HFFc6 (cell line): Measurements from ENCODE around the gene SYDE1. TPM values are rescaled to one million over a fixed set of nuclear protein-coding genes. Genes with fewer than 3 reads are reported as not detected.
"Not testable (repeated sequence)": the region's sequence is repeated elsewhere in the genome, so short reads cannot be mapped to it uniquely, and the experiment has no call there.

Source experiments
- DNase-seq: peaks from one replicate; pipeline ENCODE4 v3.0.0-alpha.2; 2018
- H3K27ac Mint-ChIP-seq: 2 replicates; pipeline ENCODE4 v1.8.0; 2020; ENCODE audit warnings: mild to moderate bottlenecking, mixed read lengths
- H3K27me3 Mint-ChIP-seq: 2 replicates; pipeline ENCODE4 v1.8.0; 2021; ENCODE audit warnings: mild to moderate bottlenecking, moderate library complexity, mixed read lengths; ENCODE audit not compliant: insufficient read depth
- H3K36me3 Mint-ChIP-seq: 2 replicates; pipeline ENCODE4 v1.8.0; 2021; ENCODE audit warnings: low read depth, mixed read lengths
- H3K4me1 Mint-ChIP-seq: 2 replicates; pipeline ENCODE4 v1.8.0; 2020; ENCODE audit warnings: low read depth, mixed read lengths
- H3K4me3 Mint-ChIP-seq: 2 replicates; pipeline ENCODE4 v1.8.0; 2020; ENCODE audit warnings: mild to moderate bottlenecking, moderate library complexity, mixed read lengths
- H3K9me3 Mint-ChIP-seq: 2 replicates; pipeline ENCODE4 v1.8.0; 2020; ENCODE audit warnings: mild to moderate bottlenecking, mixed read lengths
- long read RNA-seq: library from polyadenylated mRNA; unstranded; transcript quantifications from one replicate; pipeline ENCODE4 v2.0.0, GENCODE V29; 2019
- total RNA-seq, 6 experiments: library from RNA; stranded (reverse); fragmentation: NEBNext Ultra II Directional; extraction: Animal tissue kit (Norgen Biotek cat#: 25700); gene quantifications; 2 replicates in 1 of 6; 3 replicates in 5 of 6; pipeline ENCODE4 v1.2.3, GENCODE V29; 2021
- TF ChIP-seq, protein P1 (sequence below): fragments of 200-600 bp; sonication (generic); IDR thresholded peaks from 2 replicates; pipeline ENCODE4 v1.5.0; 2021; ENCODE audit warnings: antibody characterized with exemption, mild to moderate bottlenecking

Gene SYDE1
- 10 to 100 TPM; 88.6 to 96.1 (median 92.0) TPM for total RNA-seq
- long read RNA-seq, partial matches to known transcripts, result 7 of 7 reads
- long read RNA-seq, other reads (novel, unspliced or antisense), result 0 of 7 reads

DNA sequence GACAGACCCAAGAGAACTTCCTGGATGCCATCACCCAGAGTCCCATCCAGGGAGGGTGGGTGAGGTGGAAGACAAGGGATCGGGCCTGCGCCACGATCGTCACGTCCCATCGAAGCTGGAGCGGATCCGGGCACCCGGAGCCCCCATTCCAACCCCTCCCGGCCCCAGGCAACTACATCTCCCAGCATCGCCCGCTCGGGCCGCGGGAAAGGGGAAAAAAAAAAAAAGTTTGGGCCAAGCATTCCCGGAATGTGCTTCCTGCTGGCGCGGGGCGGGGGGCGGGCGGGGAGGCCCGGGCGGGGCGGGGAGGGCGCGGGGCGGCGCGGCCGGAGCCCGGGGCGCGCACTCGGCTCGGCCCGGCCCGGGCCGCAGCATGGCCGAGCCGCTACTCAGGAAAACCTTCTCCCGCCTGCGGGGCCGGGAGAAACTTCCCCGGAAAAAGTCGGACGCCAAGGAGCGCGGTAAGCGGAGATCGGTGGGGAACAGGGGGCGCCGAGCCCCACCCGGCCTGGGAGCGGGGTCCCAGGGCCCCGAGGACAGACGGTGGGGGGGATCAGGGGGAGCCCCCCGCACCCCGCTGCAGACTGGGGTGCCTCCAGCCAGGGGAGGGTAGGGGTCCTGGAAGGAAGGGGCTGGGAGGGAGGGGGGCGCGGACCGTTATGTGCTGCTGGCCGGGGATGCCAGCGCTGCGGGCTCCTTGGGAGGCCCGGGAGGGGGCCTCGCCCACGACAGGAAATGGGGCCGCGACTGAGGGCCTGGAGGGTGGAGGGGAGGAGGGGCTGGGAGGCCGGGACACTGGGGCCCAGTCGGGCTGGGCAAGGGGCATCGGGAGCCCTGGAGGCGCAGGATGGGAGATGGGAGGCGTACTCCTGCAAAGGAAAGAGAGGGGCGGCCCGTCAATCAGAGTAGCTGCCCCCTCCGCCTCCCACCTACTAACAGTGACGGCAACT is at the start of gene SYDE1:
TSS of gene SYDE1 (plus strand) at position 341 of the 950 bp plus-strand sequence. CDS start at position 374, 33 bp downstream.
- H3K4me3 Mint-ChIP-seq, result peak within 1 kb of the TSS; percentile 94
- DNase-seq, result no peak
- TF ChIP-seq, protein P1, sequence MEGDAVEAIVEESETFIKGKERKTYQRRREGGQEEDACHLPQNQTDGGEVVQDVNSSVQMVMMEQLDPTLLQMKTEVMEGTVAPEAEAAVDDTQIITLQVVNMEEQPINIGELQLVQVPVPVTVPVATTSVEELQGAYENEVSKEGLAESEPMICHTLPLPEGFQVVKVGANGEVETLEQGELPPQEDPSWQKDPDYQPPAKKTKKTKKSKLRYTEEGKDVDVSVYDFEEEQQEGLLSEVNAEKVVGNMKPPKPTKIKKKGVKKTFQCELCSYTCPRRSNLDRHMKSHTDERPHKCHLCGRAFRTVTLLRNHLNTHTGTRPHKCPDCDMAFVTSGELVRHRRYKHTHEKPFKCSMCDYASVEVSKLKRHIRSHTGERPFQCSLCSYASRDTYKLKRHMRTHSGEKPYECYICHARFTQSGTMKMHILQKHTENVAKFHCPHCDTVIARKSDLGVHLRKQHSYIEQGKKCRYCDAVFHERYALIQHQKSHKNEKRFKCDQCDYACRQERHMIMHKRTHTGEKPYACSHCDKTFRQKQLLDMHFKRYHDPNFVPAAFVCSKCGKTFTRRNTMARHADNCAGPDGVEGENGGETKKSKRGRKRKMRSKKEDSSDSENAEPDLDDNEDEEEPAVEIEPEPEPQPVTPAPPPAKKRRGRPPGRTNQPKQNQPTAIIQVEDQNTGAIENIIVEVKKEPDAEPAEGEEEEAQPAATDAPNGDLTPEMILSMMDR, result no peak
- peaks cover 18% of the 10 kb centered on the region for H3K9me3 Mint-ChIP-seq
- H3K4me1 Mint-ChIP-seq, result peaks cover 17% of the 10 kb centered on the region
- H3K27ac Mint-ChIP-seq, result peak within 1 kb of the TSS; percentile 91
- peaks cover 3% of the 10 kb centered on the region for H3K27me3 Mint-ChIP-seq
- peaks cover 22% of the 10 kb centered on the region for H3K36me3 Mint-ChIP-seq

DNA sequence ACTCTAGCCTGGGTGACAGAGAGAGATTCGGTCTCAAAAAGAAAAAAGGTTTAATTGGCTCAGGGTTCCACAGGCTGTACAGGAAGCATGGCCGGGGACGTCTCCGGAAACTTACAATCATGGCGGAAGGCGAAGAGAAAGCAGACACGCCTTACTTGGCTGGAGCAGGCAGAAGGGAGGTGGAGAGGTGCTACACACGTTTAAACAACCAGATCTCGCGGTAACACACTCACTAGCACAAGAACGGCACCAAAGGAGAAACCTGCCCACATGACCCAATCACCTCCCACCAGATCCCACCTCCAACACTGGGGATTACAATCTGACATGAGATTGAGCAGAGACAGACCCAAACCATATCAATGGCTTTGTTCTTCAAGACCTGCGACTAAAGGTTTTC is 45.2 kb upstream of the SYDE1 start:
- Mint-ChIP-seq H3K4me1 (no peaks in the 10 kb centered on the region), H3K9me3 (no peaks in the 10 kb centered on the region)

GRCh38 chr19:15070386-15070785 is 36.8 kb upstream of the SYDE1 start:
- H3K4me3 Mint-ChIP-seq, H3K27me3 Mint-ChIP-seq, DNase-seq, H3K27ac Mint-ChIP-seq, H3K4me1 Mint-ChIP-seq, H3K9me3 Mint-ChIP-seq, H3K36me3 Mint-ChIP-seq: not testable (repeated sequence)

More for the DNA sequence above, 45.2 kb upstream of the SYDE1 start:
- Mint-ChIP-seq H3K4me3 (no peak overlapping the region), H3K27me3 (peaks cover 2% of the 10 kb centered on the region), H3K27ac (no peak overlapping the region), H3K36me3 (no peaks in the 10 kb centered on the region)
- DNase-seq, result no peak
- TF ChIP-seq, protein P1, result no peak

- Mint-ChIP-seq H3K4me1 (no peaks in the 10 kb centered on the region), H3K36me3 (no peaks in the 10 kb centered on the region), H3K9me3 (no peaks in the 10 kb centered on the region), H3K27me3 (peaks cover 2% of the 10 kb centered on the region), H3K27ac (no peak overlapping the region), H3K4me3 (no peak overlapping the region)
- no peak for DNase-seq
- TF ChIP-seq, protein P1, result no peak; the same call in 1 of the 2 replicates
These were observed 34.1 kb upstream of the SYDE1 start for GRCh38 chr19:15072930-15073647.

DNA sequence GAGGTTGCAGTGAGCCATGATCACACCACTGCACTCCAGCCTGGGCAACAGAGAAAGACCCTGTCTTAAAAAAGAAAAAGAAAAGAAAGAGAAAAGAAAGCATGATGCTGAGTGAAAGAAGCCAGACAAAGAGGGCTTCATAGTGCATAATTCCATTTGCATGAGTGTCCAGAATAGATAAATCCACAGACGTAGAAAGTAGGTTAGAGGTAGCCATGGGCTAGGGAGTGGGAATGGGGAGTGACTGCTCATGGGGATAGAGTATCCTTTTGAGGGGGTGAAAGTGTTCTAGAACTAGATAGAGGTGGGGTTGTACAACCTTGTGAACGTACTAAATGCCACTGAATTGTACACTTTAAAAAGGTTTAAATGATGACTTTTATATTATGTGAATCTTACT is 32.8 kb upstream of the SYDE1 start:
- Mint-ChIP-seq H3K9me3 (no peaks in the 10 kb centered on the region), H3K27ac (no peak overlapping the region), H3K4me3 (no peak overlapping the region), H3K4me1 (no peaks in the 10 kb centered on the region), H3K36me3 (no peaks in the 10 kb centered on the region), H3K27me3 (peaks cover 2% of the 10 kb centered on the region)
- TF ChIP-seq, protein P1, result no peak
- no peak for DNase-seq
